GM23338 (cell line): ENCODE data around the gene PEPD. TPM values are rescaled to one million over a fixed set of nuclear protein-coding genes. Genes with fewer than 3 reads are reported as not detected.

Experiments used
- ATAC-seq: fragments of 200-7000 bp; cut with Tn5 transposase; 3 replicates; pipeline ENCODE4 v1.9.1; 2020
- DNase-seq: peaks from one replicate; pipeline ENCODE4 v3.0.0-alpha.2; 2015; ENCODE audit warnings: low spot score
- H2AFZ ChIP-seq: fragments of 200-600 bp; sonication (generic); 2 replicates; pipeline ENCODE4 v1.8.0; 2016; ENCODE audit warnings: antibody characterized with exemption, mild to moderate bottlenecking, moderate library complexity
- H3F3A ChIP-seq: fragments of 200-600 bp; sonication (generic); replicated peaks from 2 replicates; pipeline ENCODE4 v1.8.0; 2017; ENCODE audit warnings: antibody characterized with exemption, mixed run types, low read depth
- H3K27ac ChIP-seq: fragments of 200-600 bp; sonication (generic); 2 replicates; pipeline ENCODE4 v1.6.1; 2016; ENCODE audit warnings: low read depth
- H3K27me3 ChIP-seq: fragments of 200-600 bp; sonication (generic); 2 replicates; pipeline ENCODE4 v1.8.0; 2016; ENCODE audit warnings: mild to moderate bottlenecking, mixed run types, moderate library complexity; ENCODE audit not compliant: insufficient read depth
- H3K36me3 ChIP-seq: fragments of 200-600 bp; sonication (generic); 2 replicates; pipeline ENCODE4 v1.8.0; 2016; ENCODE audit warnings: mild to moderate bottlenecking; ENCODE audit not compliant: insufficient read depth
- H3K4me1 ChIP-seq: fragments of 200-600 bp; sonication (generic); 2 replicates; pipeline ENCODE4 v1.8.0; 2016; ENCODE audit warnings: mild to moderate bottlenecking, moderate library complexity; ENCODE audit not compliant: insufficient read depth
- H3K4me2 ChIP-seq: fragments of 200-600 bp; sonication (generic); 2 replicates; pipeline ENCODE4 v1.7.1; 2017; ENCODE audit warnings: mixed run types
- H3K4me3 ChIP-seq: fragments of 200-600 bp; sonication (generic); 2 replicates; pipeline ENCODE4 v1.6.1; 2016; ENCODE audit warnings: mixed run types
- H3K79me2 ChIP-seq: fragments of 200-600 bp; sonication (generic); replicated peaks from 2 replicates; pipeline ENCODE4 v1.8.0; 2017; ENCODE audit warnings: mild to moderate bottlenecking; ENCODE audit not compliant: insufficient read depth
- H3K9me2 ChIP-seq: fragments of 200-600 bp; sonication (generic); 2 replicates; pipeline ENCODE4 v1.8.0; 2017; ENCODE audit not compliant: insufficient read depth
- H4K20me1 ChIP-seq: fragments of 200-600 bp; sonication (generic); replicated peaks from 2 replicates; pipeline ENCODE4 v1.8.0; 2017; ENCODE audit warnings: mild to moderate bottlenecking; ENCODE audit not compliant: insufficient read depth
- H3K27ac Mint-ChIP-seq: 2 replicates; pipeline ENCODE4 v1.8.0; 2020; ENCODE audit warnings: inconsistent platforms, mild to moderate bottlenecking, moderate library complexity, mixed read lengths
- H3K27me3 Mint-ChIP-seq: 3 replicates; pipeline ENCODE4 v1.8.0; 2022; ENCODE audit warnings: low read depth, mild to moderate bottlenecking, moderate library complexity, mixed read lengths, inconsistent platforms; ENCODE audit not compliant: insufficient read depth, poor library complexity
- H3K36me3 Mint-ChIP-seq: 3 replicates; pipeline ENCODE4 v1.8.0; 2021; ENCODE audit warnings: low read depth, mild to moderate bottlenecking, inconsistent platforms, moderate library complexity, mixed read lengths
- H3K4me1 Mint-ChIP-seq: 3 replicates; pipeline ENCODE4 v1.8.0; 2020; ENCODE audit warnings: mild to moderate bottlenecking, inconsistent platforms, mixed read lengths
- H3K4me3 Mint-ChIP-seq: 3 replicates; pipeline ENCODE4 v1.8.0; 2021; ENCODE audit warnings: moderate library complexity, mild to moderate bottlenecking, inconsistent platforms, mixed read lengths
- H3K9me3 Mint-ChIP-seq: 3 replicates; pipeline ENCODE4 v1.8.0; 2020; ENCODE audit warnings: moderate library complexity, mild to moderate bottlenecking, inconsistent platforms, mixed read lengths
- CTCF ChIP-seq, 2 experiments: fragments of 200-600 bp in 1 of 2; sonication (generic) in 1 of 2; conservative IDR thresholded peaks; 2 replicates each; pipeline versions ENCODE4 v1.5.1 to v1.6.1; 2016 to 2017; ENCODE audit warnings: antibody characterized with exemption in 2 of 2, low read depth in 2 of 2, mild to moderate bottlenecking in 2 of 2, moderate library complexity in 1 of 2
- EZH2 ChIP-seq: fragments of 200-600 bp; sonication (generic); IDR thresholded peaks from one replicate; pipeline ENCODE4 v1.8.0; 2017; ENCODE audit warnings: antibody characterized with exemption, mild to moderate bottlenecking, low read depth; ENCODE audit not compliant: unreplicated experiment
- JUNB ChIP-seq: IDR thresholded peaks from one replicate; pipeline ENCODE4 v1.6.1; 2016; ENCODE audit warnings: antibody characterized with exemption; ENCODE audit not compliant: unreplicated experiment
- NANOG ChIP-seq: IDR thresholded peaks from 2 replicates; pipeline ENCODE4 v1.6.1; 2016; ENCODE audit warnings: antibody characterized with exemption, borderline replicate concordance
- REST ChIP-seq: IDR thresholded peaks from one replicate; pipeline ENCODE4 v1.6.1; 2018; ENCODE audit warnings: antibody characterized with exemption; ENCODE audit not compliant: unreplicated experiment
- ZNF114 ChIP-seq: fragments of 250-450 bp; sonication (Bioruptor Pico); IDR thresholded peaks from 2 replicates; pipeline ENCODE4 v1.5.0; 2020; ENCODE audit warnings: mild to moderate bottlenecking, moderate library complexity
- ZNF331 ChIP-seq: fragments of 250-450 bp; sonication (Bioruptor Pico); IDR thresholded peaks from 2 replicates; pipeline ENCODE4 v1.5.0; 2020; ENCODE audit warnings: low read depth, mild to moderate bottlenecking, moderate library complexity
- polyA plus RNA-seq: library from polyadenylated mRNA; unstranded; fragments of >200 nt; fragmentation: Nextera tagmentation; extraction: Ambion mirVana; gene quantifications from 2 replicates; pipeline ENCODE4 v1.2.1, GENCODE V29; 2016
- total RNA-seq: library from RNA; depleted of rRNA; stranded (reverse); fragments of >200 nt; shearing (Covaris generic); gene quantifications from 2 replicates; pipeline ENCODE4 v1.2.3, GENCODE V29; 2014

The PEPD gene
- total and polyA plus RNA-seq, 2 experiments from 2014 or later, result 81.7 to 89.2 TPM

GRCh38 chr19:33379151-33379829, 142.3 kb downstream of the PEPD start:
- peaks cover 70% of the 10 kb centered on the region for H3K4me1 Mint-ChIP-seq
- DNase-seq (no peak), ATAC-seq (no peak)

GRCh38 chr19:33377586-33378475, 143.8 kb downstream of the PEPD start:
- Mint-ChIP-seq H3K27me3 (peaks cover 7% of the 10 kb centered on the region), H3K4me3 (peak overlapping the region; percentile 4; the same call in 1 of the 3 replicates), H3K4me1 (peaks cover 67% of the 10 kb centered on the region), H3K27ac (no peak overlapping the region), H3K9me3 (no peaks in the 10 kb centered on the region), H3K36me3 (peaks cover 25% of the 10 kb centered on the region)
- Histone ChIP-seq H3K4me3 (no peak overlapping the region; the same call in 1 of the 2 replicates), H4K20me1 (peaks cover 77% of the 10 kb centered on the region), H3K36me3 (no peaks in the 10 kb centered on the region; the same call in 1 of the 2 replicates), H3K27me3 (no peaks in the 10 kb centered on the region; the same call in 1 of the 2 replicates), H3K27ac (no peak overlapping the region), H2AFZ (no peak overlapping the region), H3K9me2 (no peaks in the 10 kb centered on the region), H3F3A (peaks cover 7% of the 10 kb centered on the region), H3K4me2 (peak overlapping the region; percentile 65), H3K79me2 (peaks cover 88% of the 10 kb centered on the region), H3K4me1 (peaks cover 53% of the 10 kb centered on the region)
- ATAC-seq (no peak), DNase-seq (no peak)
- TF ChIP-seq NANOG, result no peak
- no peak for TF ChIP-seq EZH2
- TF ChIP-seq ZNF114 (CRISPR knock-in tag), result no peak
- TF ChIP-seq REST, result no peak
- no peak for TF ChIP-seq JUNB
- TF ChIP-seq CTCF (conservative IDR thresholded peaks at IDR 0.05; ENCODE audit: low read depth in 2 of 2), result no peak

More at GRCh38 chr19:33379151-33379829, 142.3 kb downstream of the PEPD start:
- H4K20me1 ChIP-seq, result peaks cover 88% of the 10 kb centered on the region
- no peaks in the 10 kb centered on the region; the same call in 1 of the 2 replicates for H3K27me3 ChIP-seq
- no peak overlapping the region for H2AFZ ChIP-seq
- peaks cover 53% of the 10 kb centered on the region for H3K4me1 ChIP-seq
- Mint-ChIP-seq H3K27ac (no peak overlapping the region), H3K27me3 (peaks cover 6% of the 10 kb centered on the region), H3K9me3 (no peaks in the 10 kb centered on the region), H3K4me3 (no peak overlapping the region), H3K36me3 (peaks cover 23% of the 10 kb centered on the region)
- H3K36me3 ChIP-seq, result no peaks in the 10 kb centered on the region; the same call in 1 of the 2 replicates
- no peak overlapping the region for H3K4me3 ChIP-seq
- no peak overlapping the region for H3K27ac ChIP-seq
- no peaks in the 10 kb centered on the region for H3K9me2 ChIP-seq
- peaks cover 100% of the 10 kb centered on the region for H3K79me2 ChIP-seq
- TF ChIP-seq CTCF (conservative IDR thresholded peaks at IDR 0.05; ENCODE audit: low read depth in 2 of 2), result peak in 1 of 2 experiments; percentile 25; a peak in 2 of 4 replicates
- TF ChIP-seq ZNF331 (CRISPR knock-in tag), result no peak
- H3F3A ChIP-seq, result peaks cover 2% of the 10 kb centered on the region; the same call in 1 of the 2 replicates
- H3K4me2 ChIP-seq, result peak overlapping the region; percentile 65; the same call in 1 of the 2 replicates
